ENCODE results near the gene TMEM127.
"Not testable (repeated sequence)": the region's sequence is repeated elsewhere in the genome, so short reads cannot be mapped to it uniquely, and the experiment has no call there.

TMEM127 gene, protein sequence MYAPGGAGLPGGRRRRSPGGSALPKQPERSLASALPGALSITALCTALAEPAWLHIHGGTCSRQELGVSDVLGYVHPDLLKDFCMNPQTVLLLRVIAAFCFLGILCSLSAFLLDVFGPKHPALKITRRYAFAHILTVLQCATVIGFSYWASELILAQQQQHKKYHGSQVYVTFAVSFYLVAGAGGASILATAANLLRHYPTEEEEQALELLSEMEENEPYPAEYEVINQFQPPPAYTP

DNA sequence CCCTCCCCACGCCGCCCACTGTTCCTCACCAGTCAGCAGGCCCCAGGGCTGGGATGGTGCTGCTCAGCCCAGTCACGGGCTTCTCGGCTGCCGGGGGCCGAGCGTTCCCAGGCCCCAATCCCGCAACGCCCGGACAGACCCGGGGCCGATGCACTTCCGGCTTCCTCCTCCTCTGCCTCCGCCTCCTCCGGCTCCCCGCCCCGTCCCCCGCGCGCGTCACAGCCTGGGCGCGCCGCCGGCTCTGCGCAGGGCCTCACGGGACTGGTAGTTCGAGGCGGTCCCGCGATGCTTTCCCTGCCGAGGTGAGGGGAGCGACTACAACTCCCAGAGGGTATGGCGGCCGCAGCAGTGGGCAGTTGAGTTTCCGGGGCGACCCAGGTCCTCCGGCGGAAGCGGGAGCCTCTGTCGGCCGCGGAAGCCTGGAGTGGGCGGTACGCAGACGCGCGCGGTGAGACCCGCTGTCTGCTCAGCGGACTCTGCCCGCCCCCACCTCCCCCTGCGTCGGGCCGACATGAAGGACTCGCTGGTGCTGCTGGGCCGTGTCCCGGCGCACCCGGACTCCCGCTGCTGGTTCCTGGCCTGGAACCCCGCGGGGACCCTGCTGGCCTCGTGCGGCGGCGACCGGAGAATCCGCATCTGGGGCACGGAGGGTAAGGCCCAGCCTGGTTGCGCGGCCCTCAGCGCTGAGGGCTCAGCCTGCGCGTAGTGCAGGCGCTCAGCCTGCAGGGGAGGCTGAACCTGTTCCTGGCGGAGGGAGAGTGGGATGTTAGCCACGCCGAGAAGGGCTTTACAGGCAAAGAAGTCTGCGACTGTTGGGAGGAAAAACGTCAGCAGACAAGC is at the start of gene TMEM127, which contains the start of gene CIAO1:
TSS of gene TMEM127 (minus strand) at position 158 of the 840 bp plus-strand sequence. CDS start 616 bp downstream, outside the sequence.
TSS of gene CIAO1 (plus strand) at position 386 of the 840 bp plus-strand sequence. CDS start at position 512, 126 bp downstream.
- in situ Hi-C loops (cut with MboI; ENCODE audit: low pct_unique_long_range_greater_than_20kb, low sequenced_read_pairs): no loop called here
- DNase-seq: peak; percentile 99

DNA sequence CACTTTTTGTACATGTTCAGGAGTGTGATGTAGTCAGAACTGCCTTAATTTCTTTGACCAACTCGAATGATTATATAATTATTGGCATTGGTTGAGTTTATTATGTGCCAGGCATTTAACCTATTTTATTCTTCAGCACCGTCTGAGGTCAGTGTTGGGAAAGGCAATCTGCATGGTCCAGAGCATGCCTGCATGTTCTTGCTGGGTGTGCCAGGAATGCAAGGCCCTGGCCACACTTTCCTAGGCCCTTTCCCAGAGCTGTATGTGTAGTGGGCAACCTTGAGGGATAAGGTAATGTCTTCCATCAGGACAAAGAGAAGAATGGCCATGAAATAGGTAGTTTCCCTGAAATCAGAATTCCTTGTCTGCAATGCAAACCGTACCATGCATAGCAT is 49.2 kb upstream of the TMEM127 start:
- no peak for DNase-seq
- in situ Hi-C loops (cut with MboI; ENCODE audit: low pct_unique_long_range_greater_than_20kb, low sequenced_read_pairs): no loop called here

DNA sequence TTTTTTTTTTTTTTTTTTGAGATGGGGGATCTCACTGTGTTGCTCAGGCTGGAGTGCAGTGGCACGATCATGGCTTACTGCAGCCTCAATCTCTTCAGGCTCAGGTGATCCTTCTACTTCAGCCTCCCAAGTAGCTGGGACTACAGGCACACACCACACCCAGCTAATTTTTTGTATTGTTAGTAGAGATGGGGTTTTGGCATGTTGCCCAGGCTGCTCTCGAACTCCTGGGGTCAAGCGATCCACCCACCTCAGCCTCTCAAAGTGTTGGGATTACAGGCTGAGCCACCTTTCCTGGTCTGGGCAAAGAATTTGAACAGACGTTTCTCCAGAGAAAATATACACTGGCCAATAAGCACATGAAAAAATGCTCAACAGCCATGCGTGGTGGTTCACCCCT is 42.5 kb upstream of the TMEM127 start:
- no peak for DNase-seq
- in situ Hi-C loops (cut with MboI; ENCODE audit: low pct_unique_long_range_greater_than_20kb, low sequenced_read_pairs): no loop called here

DNA sequence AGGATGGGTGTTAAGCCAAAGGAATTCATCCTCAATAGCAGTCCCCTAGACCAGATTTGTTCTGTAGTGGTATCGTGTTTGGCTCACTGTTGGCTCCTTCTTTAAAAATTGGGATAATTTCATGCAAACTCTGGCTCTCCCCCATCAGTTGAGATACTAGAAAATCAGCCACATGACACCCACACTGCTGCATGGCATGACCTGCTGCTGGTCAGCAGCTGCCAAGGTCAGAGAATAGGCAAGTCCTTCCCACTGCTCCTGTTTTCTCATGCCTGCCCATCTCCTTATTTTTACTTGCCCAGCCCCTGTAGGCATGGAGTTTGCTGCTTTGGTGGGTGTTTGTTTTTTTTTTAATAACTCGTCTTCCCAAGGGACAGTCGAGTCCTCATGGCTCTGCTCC is 40.6 kb upstream of the TMEM127 start:
- in situ Hi-C loops (cut with MboI; ENCODE audit: low pct_unique_long_range_greater_than_20kb, low sequenced_read_pairs): no loop called here

DNA sequence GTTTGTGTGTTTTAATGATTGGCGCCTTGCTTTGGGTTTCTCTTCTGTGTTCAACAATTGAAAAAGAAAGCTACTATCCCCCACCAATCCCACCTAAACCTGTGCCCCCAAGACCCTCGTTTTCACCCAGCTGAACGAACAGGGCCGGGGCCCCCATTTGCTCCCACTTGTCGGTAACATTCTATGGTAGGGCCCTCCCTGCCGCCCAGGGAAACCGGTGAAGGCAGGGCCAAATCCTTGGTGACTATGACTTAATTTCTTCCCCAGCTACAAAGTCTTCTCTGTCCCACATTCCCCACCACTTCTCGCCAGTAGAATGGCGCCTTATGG is 40.1 kb upstream of the TMEM127 start:
- DNase-seq: no peak
- in situ Hi-C loops (cut with MboI; ENCODE audit: low pct_unique_long_range_greater_than_20kb, low sequenced_read_pairs): no loop called here

More for the DNA sequence above, 40.6 kb upstream of the TMEM127 start:
- DNase-seq: no peak

DNA sequence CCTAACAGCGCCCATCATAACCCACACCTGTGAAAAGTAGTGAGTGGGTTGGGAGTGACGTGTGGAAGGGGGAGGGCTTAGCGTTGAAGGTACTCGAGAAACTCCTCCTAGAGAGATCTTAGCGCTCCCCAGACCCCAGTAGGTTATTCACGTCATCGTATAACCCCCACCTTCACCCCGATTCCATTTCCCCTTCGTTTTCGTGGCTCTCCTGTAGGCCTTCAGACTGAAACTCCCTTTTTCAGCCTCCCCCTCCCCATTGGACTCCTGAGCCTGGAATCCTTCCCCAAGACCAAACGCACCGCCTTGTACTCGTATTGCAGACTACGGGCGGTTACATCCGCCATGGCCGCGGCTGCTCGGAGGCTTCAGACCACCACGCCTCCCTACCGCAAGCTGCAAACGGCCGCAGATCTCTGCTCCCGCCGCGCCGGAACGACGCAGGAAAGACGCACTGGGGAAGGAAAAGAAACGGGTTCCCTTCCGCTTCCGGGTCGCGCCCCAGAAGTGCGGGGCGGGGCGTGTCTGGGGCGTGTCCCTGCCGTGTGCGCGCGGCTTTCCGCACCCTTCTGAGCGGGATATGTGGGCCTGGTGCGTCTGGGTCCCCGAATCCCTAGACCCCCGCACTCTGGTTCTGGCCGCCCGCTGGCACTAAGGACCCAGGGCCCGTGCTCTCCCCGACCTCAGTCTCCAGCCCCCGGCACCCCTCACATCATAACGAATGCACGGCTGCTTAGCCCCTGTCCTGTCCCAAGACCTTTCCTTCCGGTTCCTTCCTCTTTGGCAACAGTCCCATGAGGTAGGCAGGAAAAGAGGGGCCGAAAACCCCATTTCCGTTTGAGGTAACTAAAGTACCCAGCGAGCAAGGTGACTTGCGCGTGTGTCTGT is 39.5 kb upstream of the TMEM127 start, which contains the start of gene SNRNP200:
TSS of gene SNRNP200 (minus strand) at position 456 of the 888 bp plus-strand sequence. CDS start at position 347, 109 bp downstream.
- DNase-seq: peak; percentile 96
- in situ Hi-C loops (cut with MboI; ENCODE audit: low pct_unique_long_range_greater_than_20kb, low sequenced_read_pairs): no loop called here

DNA sequence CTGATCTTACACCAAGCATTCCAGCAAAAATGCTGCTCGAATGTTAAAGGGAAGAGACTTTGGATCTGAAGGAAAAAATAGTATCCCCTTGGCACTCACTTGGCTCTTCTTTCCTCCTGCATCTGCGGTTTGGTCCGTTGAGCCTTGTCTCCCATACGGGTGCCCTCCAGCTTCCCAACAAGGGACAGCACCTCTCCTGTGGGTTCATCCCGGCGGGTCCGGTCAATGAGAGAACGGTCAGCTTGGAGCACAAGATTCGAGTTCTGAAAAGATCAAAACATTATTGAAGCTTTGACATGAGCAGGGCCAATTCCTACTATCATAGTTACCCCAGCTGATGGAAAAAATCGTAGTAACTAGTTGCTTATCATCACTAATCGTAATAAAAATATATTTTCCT is 38.8 kb upstream of the TMEM127 start:
- in situ Hi-C loops (cut with MboI; ENCODE audit: low pct_unique_long_range_greater_than_20kb, low sequenced_read_pairs): no loop called here
- no peak for DNase-seq

DNA sequence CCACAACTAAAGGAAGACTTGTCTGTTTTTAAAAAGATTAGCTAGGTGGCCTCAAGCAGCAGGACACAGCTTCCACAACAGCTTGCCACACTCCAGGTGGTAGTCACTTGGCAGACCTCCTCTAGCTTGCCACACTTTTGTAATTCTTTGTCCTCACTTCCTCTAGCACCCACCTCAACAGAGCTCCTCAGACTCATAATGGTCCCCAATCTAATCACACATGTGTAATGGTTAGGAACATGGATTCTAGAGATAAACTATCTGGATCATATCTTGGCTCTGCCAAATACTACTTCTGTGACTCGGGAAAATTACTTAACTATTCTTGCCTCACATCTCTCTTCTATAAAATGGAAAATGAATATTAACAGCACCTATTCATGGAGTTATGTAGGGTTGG is 36.1 kb upstream of the TMEM127 start:
- DNase-seq: no peak
- in situ Hi-C loops (cut with MboI; ENCODE audit: low pct_unique_long_range_greater_than_20kb, low sequenced_read_pairs): no loop called here

DNA sequence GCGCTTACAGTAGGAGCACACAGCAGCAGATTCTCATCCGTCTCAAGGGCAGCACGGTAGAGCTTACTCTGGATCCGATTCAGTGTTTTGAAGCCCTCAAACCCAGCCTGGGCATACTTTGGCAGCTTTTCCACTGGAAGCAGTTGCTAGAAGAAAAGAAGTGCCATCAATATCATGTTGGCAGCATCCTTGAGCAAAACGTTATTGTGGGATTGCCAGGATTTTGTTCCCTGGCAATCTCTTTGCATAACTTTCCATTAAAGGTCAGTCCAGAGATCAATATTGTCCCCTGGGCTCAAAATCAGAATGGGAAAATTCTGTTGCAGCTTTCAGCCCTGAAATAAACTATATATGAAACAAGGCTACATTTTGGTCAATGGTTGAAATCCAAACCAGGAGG is 31.1 kb upstream of the TMEM127 start:
- in situ Hi-C loops (cut with MboI; ENCODE audit: low pct_unique_long_range_greater_than_20kb, low sequenced_read_pairs): no loop called here
- no peak for DNase-seq

DNA sequence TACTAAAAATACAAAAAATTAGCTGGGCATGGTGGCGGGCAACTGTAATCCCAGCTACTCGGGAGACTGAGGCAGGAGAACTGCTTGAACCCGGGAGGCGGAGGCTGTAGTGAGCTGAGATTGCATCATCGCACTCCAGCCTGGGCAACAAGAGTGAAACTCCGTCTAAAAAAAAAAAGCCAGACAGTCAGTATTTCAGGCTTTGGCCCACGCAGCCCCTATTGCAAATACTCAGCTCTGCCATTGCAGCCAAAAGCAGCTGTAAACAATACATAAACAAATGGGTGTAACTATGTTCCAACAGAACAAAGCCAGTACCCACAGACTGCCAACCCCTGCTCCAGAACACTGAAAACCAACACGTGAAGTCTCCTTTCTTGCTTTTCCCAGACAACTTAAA is 28.5 kb upstream of the TMEM127 start:
- in situ Hi-C loops (cut with MboI; ENCODE audit: low pct_unique_long_range_greater_than_20kb, low sequenced_read_pairs): not testable (repeated sequence)

DNA sequence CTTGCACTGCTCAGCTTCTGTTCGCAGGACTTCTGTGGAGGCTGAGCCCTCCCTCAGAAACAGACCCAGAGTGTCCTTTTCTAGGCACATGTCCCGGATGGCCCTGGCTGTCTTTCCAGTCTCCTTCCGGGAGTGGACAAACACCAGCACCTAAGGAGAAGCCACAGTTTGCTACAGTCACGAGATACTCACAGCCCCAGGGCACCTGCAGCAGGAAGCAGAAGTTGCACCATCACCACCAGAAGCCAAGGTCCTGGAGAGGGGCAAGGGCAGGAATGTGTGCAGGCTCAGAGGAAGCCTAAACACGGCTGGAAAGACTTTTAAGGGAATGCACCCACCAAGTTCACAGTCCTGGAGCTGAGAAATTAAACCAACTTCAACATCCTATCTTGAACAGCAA is 26.0 kb upstream of the TMEM127 start:
- DNase-seq: no peak
- in situ Hi-C loops (cut with MboI; ENCODE audit: low pct_unique_long_range_greater_than_20kb, low sequenced_read_pairs): no loop called here

More for the DNA sequence above, 28.5 kb upstream of the TMEM127 start:
- not testable (repeated sequence) for DNase-seq

DNA sequence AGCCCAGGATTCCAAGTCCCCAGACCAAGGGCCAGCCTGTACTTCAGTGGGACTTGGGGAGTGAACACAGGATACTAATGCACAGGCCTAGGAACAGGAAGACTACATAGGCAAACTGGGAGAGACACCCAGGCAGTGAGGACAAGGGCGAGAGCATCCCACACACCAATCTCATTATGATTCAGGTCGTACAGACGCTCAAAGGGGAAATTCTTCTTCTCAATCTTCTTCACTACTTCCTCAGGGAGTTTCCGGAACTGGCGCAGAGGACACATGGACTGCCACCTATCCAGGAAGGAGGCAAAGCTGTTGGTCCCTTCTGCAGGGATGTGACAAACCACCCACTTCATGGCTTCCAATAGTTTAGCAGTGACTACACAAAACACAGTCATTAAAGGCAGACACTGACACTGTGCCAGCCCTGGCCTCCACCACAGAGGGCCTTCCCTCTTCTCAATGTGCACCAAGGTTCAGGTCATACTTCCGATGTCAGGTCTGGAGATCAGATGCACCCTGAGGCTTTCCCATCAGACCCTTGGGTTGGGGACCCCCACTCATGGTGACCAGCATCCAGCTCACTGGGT is 21.6 kb upstream of the TMEM127 start:
- in situ Hi-C loops (cut with MboI; ENCODE audit: low pct_unique_long_range_greater_than_20kb, low sequenced_read_pairs): no loop called here
- DNase-seq: no peak

DNA sequence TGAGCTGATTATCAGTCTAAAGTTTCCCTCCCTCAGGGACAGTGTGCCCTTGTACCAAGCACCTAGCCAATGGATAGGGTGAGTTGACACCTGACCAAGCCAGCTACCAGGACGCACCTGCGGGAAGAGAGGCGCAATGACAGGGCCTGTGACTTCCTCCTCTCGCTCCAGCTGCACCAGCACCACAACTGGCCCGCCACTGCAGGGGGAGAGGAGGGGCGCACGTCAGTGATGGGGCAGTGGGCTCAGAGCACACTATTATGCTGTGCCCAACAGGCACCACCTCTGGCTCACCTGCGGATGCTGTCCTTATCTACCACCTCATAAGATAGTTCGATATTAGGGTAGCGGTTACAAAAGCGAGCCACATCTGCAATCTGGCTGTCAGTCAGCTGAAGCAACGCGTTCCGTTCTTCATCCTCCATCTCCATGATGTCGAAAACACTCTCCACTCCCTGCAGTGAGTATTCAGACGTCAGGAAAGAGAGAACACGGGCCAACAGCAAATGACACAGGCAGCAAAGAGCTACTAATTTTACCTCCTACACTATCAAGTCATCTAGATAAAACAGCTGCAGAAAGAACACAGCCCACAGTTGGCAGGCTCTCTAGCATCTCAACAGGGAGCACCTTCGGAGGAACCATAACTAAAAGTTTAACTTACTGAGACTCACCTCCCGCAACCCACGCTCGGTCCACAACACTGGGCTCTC is 11.1 kb upstream of the TMEM127 start:
- in situ Hi-C loops (cut with MboI; ENCODE audit: low pct_unique_long_range_greater_than_20kb, low sequenced_read_pairs): no loop called here

DNA sequence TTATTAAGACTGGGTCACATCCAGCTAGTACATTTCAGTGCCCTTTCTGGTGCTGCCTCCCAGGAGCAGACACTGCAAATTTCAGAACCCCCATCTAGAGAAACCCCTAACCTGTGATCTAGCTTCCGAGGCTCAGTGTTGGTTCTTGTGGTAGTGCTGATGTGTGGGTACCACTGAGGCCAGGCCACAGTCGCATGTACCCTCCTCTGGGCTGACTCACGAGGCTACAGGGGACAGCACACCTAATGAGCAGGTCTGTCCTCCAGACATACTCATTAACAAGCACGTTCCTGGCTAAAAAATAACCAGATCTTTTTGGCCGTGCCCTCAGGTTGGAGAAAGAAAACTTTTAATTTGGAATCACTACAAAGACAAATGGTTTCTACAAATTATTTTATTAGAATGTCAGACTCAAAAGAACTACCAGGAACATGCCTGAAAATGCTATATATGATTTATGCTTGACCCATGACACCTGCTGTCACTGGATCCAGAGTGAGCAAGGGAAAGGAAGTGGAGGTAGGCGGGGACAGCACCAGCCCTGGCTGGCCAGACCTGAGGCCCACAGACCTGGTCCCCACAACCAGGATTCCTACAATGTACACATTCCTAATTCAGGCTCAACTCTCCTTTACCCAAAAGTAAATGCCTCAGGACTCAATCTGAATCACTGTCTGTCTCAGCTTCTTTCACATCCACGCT is 8.7 kb upstream of the TMEM127 start:
- in situ Hi-C loops (cut with MboI; ENCODE audit: low pct_unique_long_range_greater_than_20kb, low sequenced_read_pairs): no loop called here

More for the DNA sequence above, 11.1 kb upstream of the TMEM127 start:
- DNase-seq: no peak

DNA sequence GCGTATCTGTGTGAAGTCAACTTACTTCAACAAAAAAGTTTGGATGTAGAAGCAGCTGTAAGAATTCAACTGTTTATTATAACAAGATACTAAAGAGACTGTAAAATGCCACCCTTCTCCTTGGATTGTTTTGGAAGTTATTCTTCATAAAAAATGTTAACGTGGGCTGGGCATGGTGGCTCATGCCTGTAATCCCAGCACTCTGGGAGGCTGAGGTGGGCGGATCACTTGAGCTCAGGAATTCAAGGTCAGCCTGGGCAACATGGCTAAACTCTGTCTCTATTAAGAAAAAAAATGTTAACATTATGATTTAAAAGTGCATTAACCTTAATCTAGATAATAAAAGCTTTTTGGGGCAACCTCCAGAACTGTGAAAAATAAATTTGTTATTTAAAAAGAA is 8.0 kb upstream of the TMEM127 start:
- no peak for DNase-seq
- in situ Hi-C loops (cut with MboI; ENCODE audit: low pct_unique_long_range_greater_than_20kb, low sequenced_read_pairs): no loop called here

More for the DNA sequence above, 8.7 kb upstream of the TMEM127 start:
- no peak for DNase-seq

DNA sequence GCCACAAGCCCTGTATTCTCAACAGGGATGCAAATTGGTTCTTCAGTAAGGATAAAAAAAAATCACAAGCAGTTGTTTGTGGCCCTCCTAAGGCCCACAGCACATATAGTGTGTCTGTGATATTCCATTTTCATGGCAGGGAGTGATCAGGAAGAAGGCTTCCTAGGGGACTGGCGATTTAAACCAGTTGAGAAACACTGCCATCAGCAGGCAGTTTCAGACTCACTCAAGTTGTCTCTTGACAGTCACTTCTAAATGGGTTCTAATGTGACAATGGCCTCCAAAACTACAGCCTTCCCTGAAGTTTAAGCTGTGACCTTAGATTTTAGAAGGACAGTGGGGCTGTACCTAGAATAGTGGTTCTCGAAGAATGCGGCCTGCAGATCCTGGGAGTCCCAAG is 6.2 kb upstream of the TMEM127 start:
- DNase-seq: no peak
- in situ Hi-C loops (cut with MboI; ENCODE audit: low pct_unique_long_range_greater_than_20kb, low sequenced_read_pairs): no loop called here

DNA sequence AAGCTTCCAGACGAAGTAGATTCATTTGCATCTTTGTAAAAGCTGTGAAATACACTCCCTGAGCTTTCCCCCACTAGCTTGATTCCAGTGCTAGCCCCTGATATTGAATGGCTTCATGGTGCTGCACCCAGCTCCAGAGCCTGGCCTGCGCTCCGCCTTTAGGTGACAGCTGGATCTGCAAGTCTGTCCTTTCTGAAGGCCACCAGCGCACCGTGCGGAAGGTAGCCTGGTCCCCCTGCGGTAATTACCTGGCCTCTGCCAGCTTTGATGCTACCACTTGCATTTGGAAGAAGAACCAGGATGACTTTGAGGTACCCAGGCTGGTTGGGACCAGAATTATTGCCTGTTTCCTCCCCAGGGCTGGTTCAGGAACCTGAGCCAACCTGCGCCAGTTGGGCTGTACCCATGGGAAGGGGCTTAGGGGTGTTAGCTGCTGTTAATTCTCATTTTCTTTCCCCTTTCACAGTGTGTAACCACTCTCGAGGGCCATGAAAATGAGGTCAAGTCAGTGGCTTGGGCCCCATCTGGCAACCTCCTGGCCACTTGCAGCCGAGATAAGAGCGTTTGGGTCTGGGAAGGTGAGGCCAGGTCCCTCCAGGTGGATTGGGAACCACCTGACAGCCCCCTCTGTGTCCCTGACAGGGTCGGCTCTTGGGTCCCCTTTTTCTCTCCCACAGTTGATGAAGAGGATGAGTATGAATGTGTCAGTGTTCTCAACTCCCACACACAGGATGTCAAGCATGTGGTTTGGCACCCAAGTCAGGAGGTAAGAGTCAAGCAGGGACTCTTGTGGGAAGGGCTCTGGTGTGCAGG is 1.6 kb upstream of the TMEM127 start:
- in situ Hi-C loops (cut with MboI; ENCODE audit: low pct_unique_long_range_greater_than_20kb, low sequenced_read_pairs): no loop called here
- DNase-seq: peak; percentile 60
